ENCODE data around the gene ZNF492.
"Not testable (repeated sequence)": the region's sequence is repeated elsewhere in the genome, so short reads cannot be mapped to it uniquely, and the experiment has no call there.

Gene ZNF492

DNA sequence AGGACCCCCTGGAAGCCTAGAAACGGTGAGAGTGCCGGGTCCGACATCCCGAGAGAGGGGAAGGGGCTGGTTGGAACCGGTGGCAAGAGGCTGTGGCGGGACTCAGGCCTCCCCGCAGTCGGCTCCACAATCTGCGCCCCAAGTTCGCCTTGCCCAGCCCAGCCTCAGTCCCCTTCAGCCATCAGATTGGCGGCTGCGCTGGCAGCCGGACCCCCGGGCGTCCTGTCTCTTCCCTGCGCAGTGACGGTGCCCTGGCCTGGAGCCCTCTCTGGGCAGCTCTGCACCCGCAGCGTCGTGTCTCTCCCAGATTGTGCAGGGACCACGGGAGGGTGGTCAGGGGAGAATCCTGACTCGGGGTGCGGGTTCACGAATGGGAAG, 315 bp downstream of the ZNF492 start:
- H3F3A ChIP-seq (ENCODE audit: insufficient read depth, low read length), result no peaks in the 10 kb centered on the region
- H3K4me1 ChIP-seq (ENCODE audit: insufficient read depth, low read length, severe bottlenecking), result no peaks in the 10 kb centered on the region
- H2AFZ ChIP-seq (ENCODE audit: low read length), result no peak overlapping the region
- no peaks in the 10 kb centered on the region for H3K79me2 ChIP-seq (ENCODE audit: insufficient read depth, low read length)
- H4K20me1 ChIP-seq (ENCODE audit: insufficient read depth, low read length), result no peaks in the 10 kb centered on the region
- H3K27ac ChIP-seq (ENCODE audit: low read depth, low read length, poor library complexity, severe bottlenecking), result no peak overlapping the region
- H3K4me3 ChIP-seq (ENCODE audit: low read depth, low read length, poor library complexity, severe bottlenecking), result no peak overlapping the region
- TF ChIP-seq, protein P1, sequence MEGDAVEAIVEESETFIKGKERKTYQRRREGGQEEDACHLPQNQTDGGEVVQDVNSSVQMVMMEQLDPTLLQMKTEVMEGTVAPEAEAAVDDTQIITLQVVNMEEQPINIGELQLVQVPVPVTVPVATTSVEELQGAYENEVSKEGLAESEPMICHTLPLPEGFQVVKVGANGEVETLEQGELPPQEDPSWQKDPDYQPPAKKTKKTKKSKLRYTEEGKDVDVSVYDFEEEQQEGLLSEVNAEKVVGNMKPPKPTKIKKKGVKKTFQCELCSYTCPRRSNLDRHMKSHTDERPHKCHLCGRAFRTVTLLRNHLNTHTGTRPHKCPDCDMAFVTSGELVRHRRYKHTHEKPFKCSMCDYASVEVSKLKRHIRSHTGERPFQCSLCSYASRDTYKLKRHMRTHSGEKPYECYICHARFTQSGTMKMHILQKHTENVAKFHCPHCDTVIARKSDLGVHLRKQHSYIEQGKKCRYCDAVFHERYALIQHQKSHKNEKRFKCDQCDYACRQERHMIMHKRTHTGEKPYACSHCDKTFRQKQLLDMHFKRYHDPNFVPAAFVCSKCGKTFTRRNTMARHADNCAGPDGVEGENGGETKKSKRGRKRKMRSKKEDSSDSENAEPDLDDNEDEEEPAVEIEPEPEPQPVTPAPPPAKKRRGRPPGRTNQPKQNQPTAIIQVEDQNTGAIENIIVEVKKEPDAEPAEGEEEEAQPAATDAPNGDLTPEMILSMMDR (IDR thresholded peaks at IDR 0.05; ENCODE audit: low read length), result no peak
- TF ChIP-seq EZH2 (IDR thresholded peaks at IDR 0.05; ENCODE audit: borderline replicate concordance, low read length), result no peak
- no peaks in the 10 kb centered on the region for H3K9me2 ChIP-seq (ENCODE audit: low read depth, low read length)
- H3K36me3 ChIP-seq (ENCODE audit: insufficient read depth, low read length), result no peaks in the 10 kb centered on the region
- H3K27me3 ChIP-seq (ENCODE audit: insufficient read depth, low read length), result no peaks in the 10 kb centered on the region
- no peak overlapping the region for H3K9ac ChIP-seq (ENCODE audit: low read length)
- H3K4me2 ChIP-seq (ENCODE audit: low read length), result no peak overlapping the region
- H3K9me3 ChIP-seq (ENCODE audit: low read length), result no peaks in the 10 kb centered on the region

DNA sequence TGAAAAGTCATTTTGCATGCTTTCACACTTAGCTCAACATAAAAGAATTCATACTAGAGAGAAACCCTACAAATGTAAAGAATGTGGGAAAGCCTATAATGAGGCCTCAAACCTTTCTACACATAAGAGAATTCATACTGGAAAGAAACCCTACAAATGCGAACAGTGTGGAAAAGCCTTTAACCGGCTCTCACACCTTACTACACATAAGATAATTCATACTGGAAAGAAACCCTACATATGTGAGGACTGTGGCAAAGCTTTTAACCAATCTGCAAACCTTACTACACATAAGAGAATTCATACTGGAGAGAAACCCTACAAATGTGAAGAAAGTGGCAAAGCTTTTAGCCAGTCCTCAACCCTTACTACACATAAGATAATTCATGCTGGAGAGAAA, 51.4 kb downstream of the ZNF492 start:
- not testable (repeated sequence) for H3K9me2 ChIP-seq (ENCODE audit: low read depth, low read length); H3K4me2 ChIP-seq (ENCODE audit: low read length); H3F3A ChIP-seq (ENCODE audit: insufficient read depth, low read length); H3K4me3 ChIP-seq (ENCODE audit: low read depth, low read length, poor library complexity, severe bottlenecking); H3K27ac ChIP-seq (ENCODE audit: low read depth, low read length, poor library complexity, severe bottlenecking); H3K9ac ChIP-seq (ENCODE audit: low read length); H3K4me1 ChIP-seq (ENCODE audit: insufficient read depth, low read length, severe bottlenecking); H3K9me3 ChIP-seq (ENCODE audit: low read length); H3K79me2 ChIP-seq (ENCODE audit: insufficient read depth, low read length); H4K20me1 ChIP-seq (ENCODE audit: insufficient read depth, low read length); H3K27me3 ChIP-seq (ENCODE audit: insufficient read depth, low read length); H3K36me3 ChIP-seq (ENCODE audit: insufficient read depth, low read length); H2AFZ ChIP-seq (ENCODE audit: low read length)

DNA sequence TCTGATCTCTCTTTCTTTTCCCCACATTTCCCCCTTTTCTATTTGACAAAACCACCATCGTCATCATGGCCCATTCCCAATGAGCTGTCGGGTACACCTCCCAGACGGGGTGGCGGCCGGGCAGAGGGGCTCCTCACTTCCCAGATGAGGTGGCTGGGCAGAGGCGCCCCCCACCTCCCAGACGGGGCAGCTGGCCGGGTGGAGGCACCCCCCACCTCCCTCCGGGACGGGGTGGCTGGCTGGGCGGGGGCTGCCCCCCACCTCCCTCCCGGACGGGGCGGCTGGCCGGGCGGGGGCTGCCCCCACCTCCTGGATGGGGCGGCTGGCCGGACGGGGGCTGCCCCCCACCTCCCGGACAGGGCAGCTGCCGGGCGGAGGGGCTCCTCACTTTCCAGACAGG, 68.5 kb downstream of the ZNF492 start:
- not testable (repeated sequence) for H3K9ac ChIP-seq (ENCODE audit: low read length); H3K4me3 ChIP-seq (ENCODE audit: low read depth, low read length, poor library complexity, severe bottlenecking); H4K20me1 ChIP-seq (ENCODE audit: insufficient read depth, low read length); H3K27ac ChIP-seq (ENCODE audit: low read depth, low read length, poor library complexity, severe bottlenecking); H3K9me3 ChIP-seq (ENCODE audit: low read length); H3K9me2 ChIP-seq (ENCODE audit: low read depth, low read length); H2AFZ ChIP-seq (ENCODE audit: low read length); H3K36me3 ChIP-seq (ENCODE audit: insufficient read depth, low read length); H3K79me2 ChIP-seq (ENCODE audit: insufficient read depth, low read length); H3K4me1 ChIP-seq (ENCODE audit: insufficient read depth, low read length, severe bottlenecking); H3K27me3 ChIP-seq (ENCODE audit: insufficient read depth, low read length); H3K4me2 ChIP-seq (ENCODE audit: low read length); H3F3A ChIP-seq (ENCODE audit: insufficient read depth, low read length)

DNA sequence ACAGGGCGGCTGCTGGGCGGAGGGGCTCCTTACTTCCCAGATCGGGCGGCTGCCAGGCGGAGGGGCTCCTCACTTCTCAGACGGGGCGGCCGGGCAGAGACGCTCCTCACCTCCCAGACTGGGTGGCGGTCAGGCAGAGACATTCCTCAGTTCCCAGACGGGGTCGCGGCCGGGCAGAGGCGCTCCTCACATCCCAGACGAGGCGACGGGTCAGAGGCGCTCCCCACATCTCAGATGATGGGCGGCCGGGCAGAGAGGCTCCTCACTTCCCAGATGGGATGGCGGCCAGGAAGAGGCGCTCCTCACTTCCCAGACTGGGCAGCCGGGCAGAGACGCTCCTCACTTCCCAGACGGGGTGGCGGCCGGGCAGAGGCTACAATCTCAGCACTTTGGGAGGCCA, 69.0 kb downstream of the ZNF492 start:
- not testable (repeated sequence) for H4K20me1 ChIP-seq (ENCODE audit: insufficient read depth, low read length); H3K4me1 ChIP-seq (ENCODE audit: insufficient read depth, low read length, severe bottlenecking); H3K9me3 ChIP-seq (ENCODE audit: low read length); H3K9me2 ChIP-seq (ENCODE audit: low read depth, low read length); H3K27me3 ChIP-seq (ENCODE audit: insufficient read depth, low read length); H2AFZ ChIP-seq (ENCODE audit: low read length); H3F3A ChIP-seq (ENCODE audit: insufficient read depth, low read length); H3K4me2 ChIP-seq (ENCODE audit: low read length); H3K4me3 ChIP-seq (ENCODE audit: low read depth, low read length, poor library complexity, severe bottlenecking); H3K36me3 ChIP-seq (ENCODE audit: insufficient read depth, low read length); H3K79me2 ChIP-seq (ENCODE audit: insufficient read depth, low read length); H3K9ac ChIP-seq (ENCODE audit: low read length); H3K27ac ChIP-seq (ENCODE audit: low read depth, low read length, poor library complexity, severe bottlenecking)

DNA sequence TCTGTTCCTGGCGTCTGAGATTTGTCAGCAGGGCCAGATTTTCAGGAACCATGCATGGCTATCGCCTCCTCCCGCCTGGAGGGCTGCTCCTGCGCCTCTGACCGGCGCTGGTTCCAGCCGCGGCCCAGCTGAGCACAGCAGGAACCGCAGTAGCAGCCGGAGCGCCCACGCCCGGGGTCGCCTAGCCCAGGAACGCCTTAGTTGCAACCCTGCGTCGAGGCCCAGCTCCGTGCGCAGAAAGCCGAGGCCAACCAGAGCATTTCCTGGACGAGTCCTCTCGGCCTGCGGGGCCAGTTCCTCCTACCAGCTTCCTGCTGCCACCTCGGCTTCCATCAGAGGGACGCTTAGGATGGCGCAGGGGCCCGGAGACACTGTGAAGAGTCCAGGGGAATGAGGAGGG, 74.9 kb downstream of the ZNF492 start:
- Histone ChIP-seq H4K20me1 (ENCODE audit: insufficient read depth, low read length) (no peaks in the 10 kb centered on the region), H2AFZ (ENCODE audit: low read length) (no peak overlapping the region), H3K4me1 (ENCODE audit: insufficient read depth, low read length, severe bottlenecking) (no peaks in the 10 kb centered on the region), H3K4me2 (ENCODE audit: low read length) (no peak overlapping the region), H3K27ac (ENCODE audit: low read depth, low read length, poor library complexity, severe bottlenecking) (no peak overlapping the region), H3F3A (ENCODE audit: insufficient read depth, low read length) (no peaks in the 10 kb centered on the region), H3K79me2 (ENCODE audit: insufficient read depth, low read length) (no peaks in the 10 kb centered on the region), H3K9me3 (ENCODE audit: low read length) (no peaks in the 10 kb centered on the region), H3K27me3 (ENCODE audit: insufficient read depth, low read length) (no peaks in the 10 kb centered on the region), H3K9me2 (ENCODE audit: low read depth, low read length) (no peaks in the 10 kb centered on the region), H3K9ac (ENCODE audit: low read length) (no peak overlapping the region), H3K36me3 (ENCODE audit: insufficient read depth, low read length) (no peaks in the 10 kb centered on the region), H3K4me3 (ENCODE audit: low read depth, low read length, poor library complexity, severe bottlenecking) (no peak overlapping the region)
- TF ChIP-seq EZH2 (IDR thresholded peaks at IDR 0.05; ENCODE audit: borderline replicate concordance, low read length), result no peak
- TF ChIP-seq, protein P1 (IDR thresholded peaks at IDR 0.05; ENCODE audit: low read length), result no peak
